GM12878 (cell line): ENCODE results near the gene DNAH1.

Experiments
- FOXM1 ChIP-seq: IDR thresholded peaks from 2 replicates; pipeline ENCODE4 v1.6.1; 2012; ENCODE audit warnings: low read depth, mild to moderate bottlenecking, inconsistent platforms, low read length, moderate library complexity
- HDAC6 ChIP-seq: fragments of 200-600 bp; sonication (generic); IDR thresholded peaks from one replicate; pipeline ENCODE4 v1.8.0; 2017; ENCODE audit warnings: antibody characterized with exemption; ENCODE audit not compliant: unreplicated experiment
- HDGF ChIP-seq: fragments of 450-650 bp; IDR thresholded peaks from 2 replicates; pipeline ENCODE4 v1.6.1; 2016; ENCODE audit warnings: antibody characterized with exemption
- MTA3 ChIP-seq: IDR thresholded peaks from 2 replicates; pipeline ENCODE4 v1.6.1; 2012; ENCODE audit warnings: low read length, inconsistent platforms, borderline replicate concordance
- POLR2A ChIP-seq: IDR thresholded peaks from 2 replicates; pipeline ENCODE4 v1.6.1; 2011; ENCODE audit warnings: low read depth, mild to moderate bottlenecking, low read length
- SIN3A ChIP-seq: IDR thresholded peaks from 2 replicates; pipeline ENCODE4 v1.6.1; 2012; ENCODE audit warnings: low read depth, low read length, improper control_type of control experiment
- STAT1 ChIP-seq: fragments of 450-650 bp; conservative IDR thresholded peaks from 2 replicates; pipeline ENCODE4 v1.6.1; 2014; ENCODE audit warnings: antibody characterized with exemption, mild to moderate bottlenecking
- TAF1 ChIP-seq: IDR thresholded peaks from 2 replicates; pipeline ENCODE4 v1.6.1; 2011; ENCODE audit warnings: mild to moderate bottlenecking, low read depth, low read length, borderline replicate concordance
- TCF7 ChIP-seq: IDR thresholded peaks from 2 replicates; pipeline ENCODE4 v1.6.1; 2014; ENCODE audit warnings: antibody characterized with exemption, borderline replicate concordance
- ZNF217 ChIP-seq: fragments of 450-650 bp; IDR thresholded peaks from 2 replicates; pipeline ENCODE4 v1.6.1; 2017; ENCODE audit warnings: antibody characterized with exemption, mild to moderate bottlenecking
- TF ChIP-seq, protein P1 (sequence below), 3 experiments: IDR thresholded peaks in 2 of 3; conservative IDR thresholded peaks in 1 of 3; 2 replicates each; pipeline ENCODE4 v1.5.1; 2011; ENCODE audit warnings: low read depth in 3 of 3, low read length in 3 of 3, mild to moderate bottlenecking in 3 of 3, control low read depth in 2 of 3, moderate library complexity in 2 of 3, inconsistent platforms in 1 of 3, mixed read lengths in 1 of 3; ENCODE audit not compliant: control insufficient read depth in 2 of 3, insufficient read depth in 1 of 3; ENCODE audit errors: extremely low read depth in 1 of 3
- TF ChIP-seq, protein P2 (sequence below): fragments of 450-650 bp; IDR thresholded peaks from 2 replicates; pipeline ENCODE4 v1.6.1; 2017; ENCODE audit warnings: mild to moderate bottlenecking, moderate library complexity

DNA sequence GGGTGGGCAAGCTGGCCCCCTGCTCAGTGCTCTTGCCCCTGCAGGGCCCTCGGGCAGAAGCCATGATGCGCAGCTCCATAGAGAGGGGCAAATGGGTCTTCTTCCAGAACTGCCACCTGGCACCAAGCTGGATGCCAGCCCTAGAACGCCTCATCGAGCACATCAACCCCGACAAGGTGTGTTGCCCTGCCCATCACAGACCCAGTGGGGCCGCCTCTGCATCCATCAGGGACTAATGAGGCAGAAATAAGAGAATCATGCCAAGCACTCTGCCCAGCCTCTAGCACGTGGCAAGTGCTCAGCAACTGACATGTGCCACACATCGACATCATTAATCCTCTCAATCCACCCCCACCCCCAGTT lies 79.4 kb downstream of the DNAH1 start:
- TF ChIP-seq, protein P1, sequence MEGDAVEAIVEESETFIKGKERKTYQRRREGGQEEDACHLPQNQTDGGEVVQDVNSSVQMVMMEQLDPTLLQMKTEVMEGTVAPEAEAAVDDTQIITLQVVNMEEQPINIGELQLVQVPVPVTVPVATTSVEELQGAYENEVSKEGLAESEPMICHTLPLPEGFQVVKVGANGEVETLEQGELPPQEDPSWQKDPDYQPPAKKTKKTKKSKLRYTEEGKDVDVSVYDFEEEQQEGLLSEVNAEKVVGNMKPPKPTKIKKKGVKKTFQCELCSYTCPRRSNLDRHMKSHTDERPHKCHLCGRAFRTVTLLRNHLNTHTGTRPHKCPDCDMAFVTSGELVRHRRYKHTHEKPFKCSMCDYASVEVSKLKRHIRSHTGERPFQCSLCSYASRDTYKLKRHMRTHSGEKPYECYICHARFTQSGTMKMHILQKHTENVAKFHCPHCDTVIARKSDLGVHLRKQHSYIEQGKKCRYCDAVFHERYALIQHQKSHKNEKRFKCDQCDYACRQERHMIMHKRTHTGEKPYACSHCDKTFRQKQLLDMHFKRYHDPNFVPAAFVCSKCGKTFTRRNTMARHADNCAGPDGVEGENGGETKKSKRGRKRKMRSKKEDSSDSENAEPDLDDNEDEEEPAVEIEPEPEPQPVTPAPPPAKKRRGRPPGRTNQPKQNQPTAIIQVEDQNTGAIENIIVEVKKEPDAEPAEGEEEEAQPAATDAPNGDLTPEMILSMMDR (IDR thresholded peaks at IDR 0.05 in 2 of 3, conservative IDR thresholded peaks at IDR 0.05 in 1 of 3; ENCODE audit: control insufficient read depth in 2 of 3, extremely low read depth in 1 of 3, insufficient read depth in 1 of 3, low read depth in 3 of 3, low read length in 3 of 3): no peak
- TF ChIP-seq HDAC6: no peak
- no peak for TF ChIP-seq TAF1
- no peak for TF ChIP-seq MTA3
- TF ChIP-seq, protein P2, sequence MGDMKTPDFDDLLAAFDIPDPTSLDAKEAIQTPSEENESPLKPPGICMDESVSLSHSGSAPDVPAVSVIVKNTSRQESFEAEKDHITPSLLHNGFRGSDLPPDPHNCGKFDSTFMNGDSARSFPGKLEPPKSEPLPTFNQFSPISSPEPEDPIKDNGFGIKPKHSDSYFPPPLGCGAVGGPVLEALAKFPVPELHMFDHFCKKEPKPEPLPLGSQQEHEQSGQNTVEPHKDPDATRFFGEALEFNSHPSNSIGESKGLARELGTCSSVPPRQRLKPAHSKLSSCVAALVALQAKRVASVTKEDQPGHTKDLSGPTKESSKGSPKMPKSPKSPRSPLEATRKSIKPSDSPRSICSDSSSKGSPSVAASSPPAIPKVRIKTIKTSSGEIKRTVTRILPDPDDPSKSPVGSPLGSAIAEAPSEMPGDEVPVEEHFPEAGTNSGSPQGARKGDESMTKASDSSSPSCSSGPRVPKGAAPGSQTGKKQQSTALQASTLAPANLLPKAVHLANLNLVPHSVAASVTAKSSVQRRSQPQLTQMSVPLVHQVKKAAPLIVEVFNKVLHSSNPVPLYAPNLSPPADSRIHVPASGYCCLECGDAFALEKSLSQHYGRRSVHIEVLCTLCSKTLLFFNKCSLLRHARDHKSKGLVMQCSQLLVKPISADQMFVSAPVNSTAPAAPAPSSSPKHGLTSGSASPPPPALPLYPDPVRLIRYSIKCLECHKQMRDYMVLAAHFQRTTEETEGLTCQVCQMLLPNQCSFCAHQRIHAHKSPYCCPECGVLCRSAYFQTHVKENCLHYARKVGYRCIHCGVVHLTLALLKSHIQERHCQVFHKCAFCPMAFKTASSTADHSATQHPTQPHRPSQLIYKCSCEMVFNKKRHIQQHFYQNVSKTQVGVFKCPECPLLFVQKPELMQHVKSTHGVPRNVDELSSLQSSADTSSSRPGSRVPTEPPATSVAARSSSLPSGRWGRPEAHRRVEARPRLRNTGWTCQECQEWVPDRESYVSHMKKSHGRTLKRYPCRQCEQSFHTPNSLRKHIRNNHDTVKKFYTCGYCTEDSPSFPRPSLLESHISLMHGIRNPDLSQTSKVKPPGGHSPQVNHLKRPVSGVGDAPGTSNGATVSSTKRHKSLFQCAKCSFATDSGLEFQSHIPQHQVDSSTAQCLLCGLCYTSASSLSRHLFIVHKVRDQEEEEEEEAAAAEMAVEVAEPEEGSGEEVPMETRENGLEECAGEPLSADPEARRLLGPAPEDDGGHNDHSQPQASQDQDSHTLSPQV: no peak
- TF ChIP-seq ZNF217: no peak
- TF ChIP-seq POLR2A: no peak; the same call in 1 of the 2 replicates
- TF ChIP-seq STAT1: no peak
- TF ChIP-seq TCF7: no peak
- TF ChIP-seq SIN3A: no peak
- no peak for TF ChIP-seq FOXM1
- TF ChIP-seq HDGF: no peak
